Liver (tissue), 3 donors: ENCODE results near the gene ZNF711.

ENCODE experiments used
- ATF3 ChIP-seq: IDR thresholded peaks from 2 replicates; pipeline ENCODE4 v1.6.1; 2016; ENCODE audit warnings: antibody characterized with exemption
- EGR1 ChIP-seq, 2 donors: IDR thresholded peaks; 2 replicates each; pipeline ENCODE4 v1.6.1; 2016 to 2018; ENCODE audit warnings: antibody characterized with exemption in 2 of 2, low read depth in 2 of 2
- JUND ChIP-seq, 2 donors: IDR thresholded peaks; 2 replicates each; pipeline ENCODE4 v1.6.1; 2016; ENCODE audit warnings: antibody characterized with exemption in 2 of 2
- NR2F2 ChIP-seq: IDR thresholded peaks from 2 replicates; pipeline ENCODE4 v1.6.1; 2016; ENCODE audit warnings: antibody characterized with exemption
- RAD21 ChIP-seq, 2 donors: IDR thresholded peaks; 2 replicates each; pipeline ENCODE4 v1.6.1; 2016; ENCODE audit warnings: antibody characterized with exemption in 2 of 2, mild to moderate bottlenecking in 2 of 2
- TF ChIP-seq, protein P1 (sequence below): IDR thresholded peaks from 2 replicates; pipeline ENCODE4 v1.6.1; 2016; ENCODE audit warnings: antibody characterized with exemption, mild to moderate bottlenecking
- TF ChIP-seq, protein P2 (sequence below): fragments of 150-350 bp; IDR thresholded peaks from 2 replicates; pipeline ENCODE4 v1.5.1; 2017; ENCODE audit warnings: improper control_type of control experiment, low read depth, low read length; ENCODE audit not compliant: missing input control
- donor health status: healthy.
- donor health status: healthy.

GRCh38 chrX:85303544-85303943 is 59.8 kb downstream of the ZNF711 start:
- TF ChIP-seq, protein P1, sequence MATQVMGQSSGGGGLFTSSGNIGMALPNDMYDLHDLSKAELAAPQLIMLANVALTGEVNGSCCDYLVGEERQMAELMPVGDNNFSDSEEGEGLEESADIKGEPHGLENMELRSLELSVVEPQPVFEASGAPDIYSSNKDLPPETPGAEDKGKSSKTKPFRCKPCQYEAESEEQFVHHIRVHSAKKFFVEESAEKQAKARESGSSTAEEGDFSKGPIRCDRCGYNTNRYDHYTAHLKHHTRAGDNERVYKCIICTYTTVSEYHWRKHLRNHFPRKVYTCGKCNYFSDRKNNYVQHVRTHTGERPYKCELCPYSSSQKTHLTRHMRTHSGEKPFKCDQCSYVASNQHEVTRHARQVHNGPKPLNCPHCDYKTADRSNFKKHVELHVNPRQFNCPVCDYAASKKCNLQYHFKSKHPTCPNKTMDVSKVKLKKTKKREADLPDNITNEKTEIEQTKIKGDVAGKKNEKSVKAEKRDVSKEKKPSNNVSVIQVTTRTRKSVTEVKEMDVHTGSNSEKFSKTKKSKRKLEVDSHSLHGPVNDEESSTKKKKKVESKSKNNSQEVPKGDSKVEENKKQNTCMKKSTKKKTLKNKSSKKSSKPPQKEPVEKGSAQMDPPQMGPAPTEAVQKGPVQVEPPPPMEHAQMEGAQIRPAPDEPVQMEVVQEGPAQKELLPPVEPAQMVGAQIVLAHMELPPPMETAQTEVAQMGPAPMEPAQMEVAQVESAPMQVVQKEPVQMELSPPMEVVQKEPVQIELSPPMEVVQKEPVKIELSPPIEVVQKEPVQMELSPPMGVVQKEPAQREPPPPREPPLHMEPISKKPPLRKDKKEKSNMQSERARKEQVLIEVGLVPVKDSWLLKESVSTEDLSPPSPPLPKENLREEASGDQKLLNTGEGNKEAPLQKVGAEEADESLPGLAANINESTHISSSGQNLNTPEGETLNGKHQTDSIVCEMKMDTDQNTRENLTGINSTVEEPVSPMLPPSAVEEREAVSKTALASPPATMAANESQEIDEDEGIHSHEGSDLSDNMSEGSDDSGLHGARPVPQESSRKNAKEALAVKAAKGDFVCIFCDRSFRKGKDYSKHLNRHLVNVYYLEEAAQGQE = no peak
- TF ChIP-seq EGR1 (IDR thresholded peaks at IDR 0.05; ENCODE audit: low read depth in 2 of 2) (no peak), JUND (IDR thresholded peaks at IDR 0.05) (no peak), RAD21 (IDR thresholded peaks at IDR 0.05) (no peak), NR2F2 (no peak), ATF3 (no peak)
- TF ChIP-seq, protein P2, sequence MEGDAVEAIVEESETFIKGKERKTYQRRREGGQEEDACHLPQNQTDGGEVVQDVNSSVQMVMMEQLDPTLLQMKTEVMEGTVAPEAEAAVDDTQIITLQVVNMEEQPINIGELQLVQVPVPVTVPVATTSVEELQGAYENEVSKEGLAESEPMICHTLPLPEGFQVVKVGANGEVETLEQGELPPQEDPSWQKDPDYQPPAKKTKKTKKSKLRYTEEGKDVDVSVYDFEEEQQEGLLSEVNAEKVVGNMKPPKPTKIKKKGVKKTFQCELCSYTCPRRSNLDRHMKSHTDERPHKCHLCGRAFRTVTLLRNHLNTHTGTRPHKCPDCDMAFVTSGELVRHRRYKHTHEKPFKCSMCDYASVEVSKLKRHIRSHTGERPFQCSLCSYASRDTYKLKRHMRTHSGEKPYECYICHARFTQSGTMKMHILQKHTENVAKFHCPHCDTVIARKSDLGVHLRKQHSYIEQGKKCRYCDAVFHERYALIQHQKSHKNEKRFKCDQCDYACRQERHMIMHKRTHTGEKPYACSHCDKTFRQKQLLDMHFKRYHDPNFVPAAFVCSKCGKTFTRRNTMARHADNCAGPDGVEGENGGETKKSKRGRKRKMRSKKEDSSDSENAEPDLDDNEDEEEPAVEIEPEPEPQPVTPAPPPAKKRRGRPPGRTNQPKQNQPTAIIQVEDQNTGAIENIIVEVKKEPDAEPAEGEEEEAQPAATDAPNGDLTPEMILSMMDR = no peak
